ENCODE results near the gene SLC1A1. TPM values are rescaled to one million over a fixed set of nuclear protein-coding genes. Genes with fewer than 3 reads are reported as not detected.

The SLC1A1 gene
- total RNA-seq, 2 experiments from 2014 or later: not detected

DNA sequence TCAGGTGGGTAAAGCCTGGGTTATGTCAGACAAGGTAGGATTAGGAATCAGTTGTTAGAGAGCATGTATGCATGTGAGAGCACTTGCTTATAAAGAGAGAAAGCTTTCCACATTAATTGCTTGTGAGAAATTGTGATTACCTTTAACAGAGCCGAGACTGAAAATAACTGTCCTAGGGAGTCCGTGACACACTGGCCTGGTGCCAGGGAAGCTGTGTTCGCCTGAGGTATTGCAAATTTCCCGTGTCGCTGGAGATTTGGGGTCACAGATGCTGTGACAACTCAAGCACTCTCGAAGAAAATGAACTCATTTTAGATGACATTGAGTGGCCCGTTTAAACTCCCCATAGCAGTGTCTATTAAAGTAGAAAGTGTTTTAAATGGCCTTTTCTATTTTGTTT lies 9.6 kb downstream of the SLC1A1 start:
- H3K4me1 ChIP-seq (ENCODE audit: insufficient read depth, low read length, poor library complexity, severe bottlenecking): no peaks in the 10 kb centered on the region
- no peaks in the 10 kb centered on the region for H3K9me2 ChIP-seq (ENCODE audit: insufficient read depth, low read length)
- no peak for DNase-seq (ENCODE audit: low spot score)
- no peaks in the 10 kb centered on the region for H4K20me1 ChIP-seq (ENCODE audit: insufficient read depth, low read length)
- CTCF ChIA-PET (ENCODE audit: unreplicated experiment): no interaction called here
- H2AFZ ChIP-seq (ENCODE audit: low read length): no peak overlapping the region
- no peak overlapping the region for H3K4me2 ChIP-seq (ENCODE audit: low read length)
- no TSS peak for BruUV-seq (replicated peaks)
- intact Hi-C loops (cut with micrococcal nuclease; ENCODE audit: unreplicated experiment): no loop called here
- H3K27ac ChIP-seq (ENCODE audit: low read depth, low read length, poor library complexity, severe bottlenecking): no peak overlapping the region
- H3K36me3 ChIP-seq (ENCODE audit: insufficient read depth, low read length): no peaks in the 10 kb centered on the region
- H3K4me3 ChIP-seq (ENCODE audit: low read depth, low read length, poor library complexity, severe bottlenecking): no peak overlapping the region
- no peaks in the 10 kb centered on the region for H3K79me2 ChIP-seq (ENCODE audit: insufficient read depth, low read depth, low read length)
- H3K9me3 ChIP-seq (ENCODE audit: low read length): no peaks in the 10 kb centered on the region
- POLR2A ChIA-PET: interaction anchor here (0.6 kb wide), 1 partner anchor 1514 kb away, joined by 3 read pairs; no protein-coding TSS in a partner anchor
- TF ChIP-seq EZH2phosphoT487 (IDR thresholded peaks at IDR 0.05; ENCODE audit: borderline replicate concordance, low read depth, low read length) (no peak), CTCF (conservative IDR thresholded peaks at IDR 0.05; ENCODE audit: low read length) (no peak)

GRCh38 chr9:4501147-4501507 lies 10.9 kb downstream of the SLC1A1 start:
- no peak for TF ChIP-seq EZH2phosphoT487 (IDR thresholded peaks at IDR 0.05; ENCODE audit: borderline replicate concordance, low read depth, low read length)
- no peak for TF ChIP-seq CTCF (conservative IDR thresholded peaks at IDR 0.05; ENCODE audit: low read length)
- no TSS peak for BruUV-seq (replicated peaks)
- no peak overlapping the region for H3K4me3 ChIP-seq (ENCODE audit: low read depth, low read length, poor library complexity, severe bottlenecking)
- no peaks in the 10 kb centered on the region for H3K36me3 ChIP-seq (ENCODE audit: insufficient read depth, low read length)
- H3K27ac ChIP-seq (ENCODE audit: low read depth, low read length, poor library complexity, severe bottlenecking): no peak overlapping the region
- H3K9me3 ChIP-seq (ENCODE audit: low read length): no peaks in the 10 kb centered on the region
- no peaks in the 10 kb centered on the region for H3K9me2 ChIP-seq (ENCODE audit: insufficient read depth, low read length)
- no peak overlapping the region for H2AFZ ChIP-seq (ENCODE audit: low read length)
- ChIA-PET CTCF (ENCODE audit: unreplicated experiment) (no interaction called here), POLR2A (interaction anchor here (1.0 kb wide), 1 partner anchor 10 kb away, joined by 3 read pairs; no protein-coding TSS in a partner anchor)
- intact Hi-C loops (cut with micrococcal nuclease; ENCODE audit: unreplicated experiment): no loop called here
- DNase-seq (ENCODE audit: low spot score): no peak
- no peaks in the 10 kb centered on the region for H3K79me2 ChIP-seq (ENCODE audit: insufficient read depth, low read depth, low read length)
- no peak overlapping the region for H3K4me2 ChIP-seq (ENCODE audit: low read length)
- no peaks in the 10 kb centered on the region for H3K4me1 ChIP-seq (ENCODE audit: insufficient read depth, low read length, poor library complexity, severe bottlenecking)
- no peaks in the 10 kb centered on the region for H4K20me1 ChIP-seq (ENCODE audit: insufficient read depth, low read length)

- BruUV-seq (replicated peaks): no TSS peak
- H3K4me1 ChIP-seq (ENCODE audit: insufficient read depth, low read length, poor library complexity, severe bottlenecking): no peaks in the 10 kb centered on the region
- intact Hi-C loops (cut with micrococcal nuclease; ENCODE audit: unreplicated experiment): no loop called here
- no peaks in the 10 kb centered on the region for H4K20me1 ChIP-seq (ENCODE audit: insufficient read depth, low read length)
- no peak for TF ChIP-seq CTCF (conservative IDR thresholded peaks at IDR 0.05; ENCODE audit: low read length)
- no peaks in the 10 kb centered on the region for H3K9me2 ChIP-seq (ENCODE audit: insufficient read depth, low read length)
- no peak overlapping the region for H3K4me3 ChIP-seq (ENCODE audit: low read depth, low read length, poor library complexity, severe bottlenecking)
- no peak for DNase-seq (ENCODE audit: low spot score)
- H3K36me3 ChIP-seq (ENCODE audit: insufficient read depth, low read length): no peaks in the 10 kb centered on the region
- no peak overlapping the region for H3K4me2 ChIP-seq (ENCODE audit: low read length)
- H2AFZ ChIP-seq (ENCODE audit: low read length): no peak overlapping the region
- H3K9me3 ChIP-seq (ENCODE audit: low read length): no peaks in the 10 kb centered on the region
- no peak overlapping the region for H3K27ac ChIP-seq (ENCODE audit: low read depth, low read length, poor library complexity, severe bottlenecking)
- CTCF ChIA-PET (ENCODE audit: unreplicated experiment): no interaction called here
- no peaks in the 10 kb centered on the region for H3K79me2 ChIP-seq (ENCODE audit: insufficient read depth, low read depth, low read length)
- POLR2A ChIA-PET: interaction anchor here (0.5 to 0.6 kb wide), 2 partner anchors 28 to 1585 kb away, joined by 3 to 6 read pairs; no protein-coding TSS in a partner anchor
Observed at GRCh38 chr9:4502444-4502843, 12.2 kb downstream of the SLC1A1 start.
